ENCODE results near the gene JAM2.

GRCh38 chr21:25624511-25624910 is 14.5 kb upstream of the JAM2 start:
- TF ChIP-seq NFYB (CRISPR knock-in tag; conservative IDR thresholded peaks at IDR 0.05; ENCODE audit: low read depth), result no peak
- TF ChIP-seq SMAD3 (CRISPR knock-in tag; IDR thresholded peaks at IDR 0.05; ENCODE audit: borderline replicate concordance), result no peak
- no peak for TF ChIP-seq ATF6 (CRISPR knock-in tag; IDR thresholded peaks at IDR 0.05)
- TF ChIP-seq FOXP1 (CRISPR knock-in tag; IDR thresholded peaks at IDR 0.05; ENCODE audit: borderline replicate concordance), result no peak
- no peak for TF ChIP-seq MAX (CRISPR knock-in tag; IDR thresholded peaks at IDR 0.05)
- no peak for TF ChIP-seq CTCF (IDR thresholded peaks at IDR 0.05)
- no peak for TF ChIP-seq CBFB (CRISPR knock-in tag; IDR thresholded peaks at IDR 0.05; ENCODE audit: low read depth)
- no peak for TF ChIP-seq ZNF416 (CRISPR knock-in tag; IDR thresholded peaks at IDR 0.05)
- TF ChIP-seq ZNF671 (CRISPR knock-in tag; IDR thresholded peaks at IDR 0.05), result no peak
- no peak for TF ChIP-seq PREB (CRISPR knock-in tag; IDR thresholded peaks at IDR 0.05; ENCODE audit: borderline replicate concordance)
- TF ChIP-seq USF2 (CRISPR knock-in tag; IDR thresholded peaks at IDR 0.05), result no peak
- TF ChIP-seq ATF3 (CRISPR knock-in tag; conservative IDR thresholded peaks at IDR 0.05), result no peak
- TF ChIP-seq MLX (CRISPR knock-in tag; IDR thresholded peaks at IDR 0.05), result no peak

Measured in WTC11 (cell line).